H1 (cell line): ENCODE data around the gene SLC6A12. TPM values are rescaled to one million over a fixed set of nuclear protein-coding genes. Genes with fewer than 3 reads are reported as not detected.
A peak's percentile ranks its signal among the peaks of the same experiment; 100 is the strongest.

Experiments
- CTCF ChIA-PET: fragments of 300-600 bp; sonication (Branson Sonifier 250); formaldehyde crosslinking; loops from one replicate; lab custom pipeline; 2021; ENCODE audit not compliant: partially characterized antibody; lab: Charles Lee
- POLR2A ChIA-PET: fragments of 300-600 bp; sonication (Branson Sonifier 250); formaldehyde crosslinking; loops from one replicate; lab custom pipeline; 2021; ENCODE audit warnings: inconsistent platforms; ENCODE audit not compliant: partially characterized antibody; lab: Charles Lee
- DNase-seq, 2 experiments: peaks; one replicate each; pipeline versions ENCODE4 v3.0.0 to v3.0.0-alpha.2; 2010 to 2022; ENCODE audit warnings: low spot score in 2 of 2, low read depth in 1 of 2, mixed read lengths in 1 of 2
- FAIRE-seq: peaks from 2 replicates; lab custom pipeline; 2011; peaks lifted over from hg19 to GRCh38; lab: Jason Lieb, UNC
- H2AFZ ChIP-seq: 2 replicates; pipeline ENCODE4 v1.8.1; 2012; ENCODE audit warnings: low read length, inconsistent platforms
- H2AK5ac ChIP-seq: 2 replicates; pipeline ENCODE4 v1.6.1; 2013; ENCODE audit warnings: low read depth, low read length
- H2BK120ac ChIP-seq: replicated peaks from 2 replicates; pipeline ENCODE3; 2013; ENCODE audit warnings: low read depth, low read length, inconsistent platforms
- H2BK12ac ChIP-seq: 2 replicates; pipeline ENCODE4 v1.6.1; 2013; ENCODE audit warnings: low read depth, low read length
- H2BK15ac ChIP-seq: 2 replicates; pipeline ENCODE4 v1.6.1; 2013; ENCODE audit warnings: low read length
- H2BK20ac ChIP-seq: 2 replicates; pipeline ENCODE4 v1.6.1; 2013; ENCODE audit warnings: low read length
- H2BK5ac ChIP-seq: 2 replicates; pipeline ENCODE4 v1.6.1; 2013; ENCODE audit warnings: low read depth, low read length
- H3K14ac ChIP-seq: 2 replicates; pipeline ENCODE4 v1.6.1; 2013; ENCODE audit warnings: inconsistent platforms; ENCODE audit not compliant: insufficient read length
- H3K18ac ChIP-seq: 2 replicates; pipeline ENCODE4 v1.6.1; 2013; ENCODE audit warnings: low read length; ENCODE audit errors: extremely low read depth
- H3K23ac ChIP-seq: 2 replicates; pipeline ENCODE4 v1.6.1; 2013; ENCODE audit warnings: inconsistent platforms; ENCODE audit not compliant: insufficient read length
- H3K23me2 ChIP-seq: 2 replicates; pipeline ENCODE4 v1.6.1; 2013; ENCODE audit warnings: low read depth, low read length
- H3K27ac ChIP-seq: 2 replicates; pipeline ENCODE4 v1.6.1; 2011; ENCODE audit warnings: low read depth, low read length, inconsistent platforms
- H3K27me3 ChIP-seq, 4 experiments: replicated peaks in 1 of 4; 1 replicate in 1 of 4; 2 replicates in 3 of 4; pipeline versions ENCODE4 v1.6.1 to v1.8.1; 2011 to 2013; ENCODE audit warnings: low read length in 3 of 4, mild to moderate bottlenecking in 3 of 4, inconsistent platforms in 2 of 4, mixed read lengths in 2 of 4, moderate library complexity in 1 of 4; ENCODE audit not compliant: control insufficient read depth in 3 of 4, insufficient read depth in 3 of 4; ENCODE audit errors: extremely low read depth in 1 of 4
- H3K36me3 ChIP-seq, 4 experiments: 2 replicates each; pipeline versions ENCODE4 v1.6.1 to v1.8.1; 2011 to 2013; ENCODE audit warnings: mild to moderate bottlenecking in 4 of 4, low read length in 3 of 4, moderate library complexity in 2 of 4, control low read depth in 1 of 4, inconsistent platforms in 1 of 4; ENCODE audit not compliant: insufficient read depth in 4 of 4, control insufficient read depth in 2 of 4
- H3K4ac ChIP-seq: replicated peaks from 2 replicates; pipeline ENCODE3; 2013; ENCODE audit warnings: low read length, low read depth, mixed read lengths, inconsistent platforms; ENCODE audit not compliant: insufficient read length
- H3K4me1 ChIP-seq, 4 experiments: replicated peaks in 1 of 4; 1 replicate in 1 of 4; 2 replicates in 3 of 4; pipeline versions ENCODE4 v1.6.1 to v1.8.1; 2011 to 2013; ENCODE audit warnings: low read length in 3 of 4, inconsistent platforms in 2 of 4, mixed read lengths in 1 of 4; ENCODE audit not compliant: insufficient read depth in 4 of 4, control insufficient read depth in 3 of 4
- H3K4me2 ChIP-seq, 2 experiments: 2 replicates each; pipeline versions ENCODE4 v1.6.1 to v1.8.1; 2011 to 2013; ENCODE audit warnings: low read depth in 2 of 2, low read length in 2 of 2, control low read depth in 1 of 2, inconsistent platforms in 1 of 2, mild to moderate bottlenecking in 1 of 2; ENCODE audit not compliant: insufficient read depth in 1 of 2
- H3K4me3 ChIP-seq, 4 experiments: fragments of 200-600, 300-600 bp in 1 of 4; sonication (generic), shearing (Covaris generic), sonication (Bioruptor Twin) in 1 of 4; 2 replicates each; pipeline versions ENCODE4 v1.5.1 to v1.8.1; 2011 to 2016; ENCODE audit warnings: low read length in 4 of 4, low read depth in 3 of 4, control low read depth in 2 of 4, inconsistent platforms in 2 of 4, mild to moderate bottlenecking in 2 of 4, mixed read lengths in 1 of 4, moderate library complexity in 1 of 4; ENCODE audit not compliant: insufficient read depth in 2 of 4; ENCODE audit errors: extremely low read depth in 1 of 4
- H3K56ac ChIP-seq: replicated peaks from 2 replicates; pipeline ENCODE3; 2013; ENCODE audit warnings: low read depth, mild to moderate bottlenecking, mixed read lengths, low read length, inconsistent platforms; ENCODE audit not compliant: insufficient read length
- H3K79me1 ChIP-seq: 2 replicates; pipeline ENCODE4 v1.6.1; 2013; ENCODE audit warnings: low read depth, low read length, control low read depth
- H3K79me2 ChIP-seq, 2 experiments: 2 replicates each; pipeline versions ENCODE4 v1.6.1 to v1.8.1; 2012 to 2013; ENCODE audit warnings: low read length in 2 of 2, mild to moderate bottlenecking in 2 of 2, inconsistent platforms in 1 of 2; ENCODE audit not compliant: insufficient read depth in 2 of 2, control insufficient read depth in 1 of 2
- H3K9ac ChIP-seq, 4 experiments: replicated peaks in 1 of 4; 1 replicate in 1 of 4; 2 replicates in 3 of 4; pipeline versions ENCODE4 v1.6.1 to v1.8.1; 2011 to 2013; ENCODE audit warnings: low read depth in 3 of 4, low read length in 3 of 4, control low read depth in 2 of 4, mild to moderate bottlenecking in 2 of 4, moderate library complexity in 2 of 4, inconsistent platforms in 1 of 4; ENCODE audit errors: extremely low read depth in 1 of 4
- H3K9me3 ChIP-seq, 2 experiments: 2 replicates each; pipeline versions ENCODE4 v1.6.1 to v1.8.1; 2012 to 2013; ENCODE audit warnings: mild to moderate bottlenecking in 2 of 2, moderate library complexity in 2 of 2, control low read depth in 1 of 2, inconsistent platforms in 1 of 2, low read depth in 1 of 2, low read length in 1 of 2, mixed read lengths in 1 of 2; ENCODE audit not compliant: insufficient read depth in 2 of 2
- H4K20me1 ChIP-seq, 2 experiments: replicated peaks in 1 of 2; 2 replicates each; pipeline versions ENCODE3 to v1.8.1; 2011 to 2013; ENCODE audit warnings: inconsistent platforms in 2 of 2, low read length in 2 of 2, mild to moderate bottlenecking in 1 of 2; ENCODE audit not compliant: insufficient read depth in 2 of 2, control insufficient read depth in 1 of 2
- H4K5ac ChIP-seq: 2 replicates; pipeline ENCODE4 v1.6.1; 2013; ENCODE audit warnings: low read length, low read depth, mixed read lengths, inconsistent platforms; ENCODE audit not compliant: insufficient read length
- H4K8ac ChIP-seq: 2 replicates; pipeline ENCODE4 v1.8.0; 2013; ENCODE audit warnings: mild to moderate bottlenecking, moderate library complexity, low read length, inconsistent platforms; ENCODE audit not compliant: insufficient read depth; ENCODE audit errors: extremely low read depth
- H4K91ac ChIP-seq: replicated peaks from 2 replicates; pipeline ENCODE3; 2013; ENCODE audit warnings: low read length, mixed read lengths, inconsistent platforms; ENCODE audit not compliant: insufficient read length
- BACH1 ChIP-seq: IDR thresholded peaks from 2 replicates; pipeline ENCODE4 v1.6.1; 2012; ENCODE audit warnings: low read length, improper control_type of control experiment
- BCL11A ChIP-seq, 2 experiments: IDR thresholded peaks; one replicate each; pipeline ENCODE4 v1.6.1; 2011; ENCODE audit warnings: low read depth in 2 of 2, low read length in 2 of 2, mild to moderate bottlenecking in 2 of 2
- CHD2 ChIP-seq: IDR thresholded peaks from 2 replicates; pipeline ENCODE4 v1.6.1; 2012; ENCODE audit warnings: low read length, improper control_type of control experiment
- FOSL1 ChIP-seq: IDR thresholded peaks from 2 replicates; pipeline ENCODE4 v1.6.1; 2011; ENCODE audit warnings: mild to moderate bottlenecking, low read depth, low read length, moderate library complexity; ENCODE audit not compliant: insufficient read depth
- HDAC6 ChIP-seq: IDR thresholded peaks from one replicate; pipeline ENCODE4 v1.7.1; 2012; ENCODE audit warnings: low read depth, mild to moderate bottlenecking, inconsistent platforms, low read length, moderate library complexity
- JUND ChIP-seq: IDR thresholded peaks from 2 replicates; pipeline ENCODE4 v1.6.1; 2011; ENCODE audit warnings: mild to moderate bottlenecking, improper control_type of control experiment, low read length
- MAFK ChIP-seq: IDR thresholded peaks from 2 replicates; pipeline ENCODE4 v1.6.1; 2012; ENCODE audit warnings: low read depth, mild to moderate bottlenecking, improper control_type of control experiment, low read length
- NRF1 ChIP-seq: IDR thresholded peaks from 2 replicates; pipeline ENCODE4 v1.6.1; 2011; ENCODE audit warnings: mild to moderate bottlenecking, low read depth, low read length, improper control_type of control experiment
- POLR2A ChIP-seq, 2 experiments: IDR thresholded peaks; 1 replicate in 1 of 2; 2 replicates in 1 of 2; pipeline ENCODE4 v1.6.1; 2011; ENCODE audit warnings: low read depth in 2 of 2, low read length in 2 of 2, mild to moderate bottlenecking in 2 of 2; ENCODE audit errors: control extremely low read depth in 1 of 2
- RAD21 ChIP-seq, 2 experiments: IDR thresholded peaks in 1 of 2; conservative IDR thresholded peaks in 1 of 2; 2 replicates each; pipeline ENCODE4 v1.6.1; 2011; ENCODE audit warnings: low read depth in 2 of 2, low read length in 2 of 2, improper control_type of control experiment in 1 of 2, inconsistent platforms in 1 of 2, mild to moderate bottlenecking in 1 of 2, moderate library complexity in 1 of 2
- RFX5 ChIP-seq: IDR thresholded peaks from 2 replicates; pipeline ENCODE4 v1.6.1; 2011; ENCODE audit warnings: low read depth, low read length, improper control_type of control experiment, borderline replicate concordance
- RXRA ChIP-seq: IDR thresholded peaks from 2 replicates; pipeline ENCODE4 v1.6.1; 2011; ENCODE audit warnings: low read depth, mild to moderate bottlenecking, low read length, moderate library complexity; ENCODE audit not compliant: insufficient read depth
- SIN3A ChIP-seq, 2 experiments: IDR thresholded peaks in 1 of 2; conservative IDR thresholded peaks in 1 of 2; 2 replicates each; pipeline ENCODE4 v1.6.1; 2011 to 2012; ENCODE audit warnings: low read length in 2 of 2, improper control_type of control experiment in 1 of 2, low read depth in 1 of 2, mild to moderate bottlenecking in 1 of 2
- TAF1 ChIP-seq: IDR thresholded peaks from 2 replicates; pipeline ENCODE4 v1.6.1; 2011; ENCODE audit warnings: mild to moderate bottlenecking, low read depth, low read length
- WGBS, 2 experiments: shearing (Covaris generic) in 1 of 2; methylation state at CpG; one replicate each; pipeline versions ENCODE4 v1.1.6 to v1.1.7; 2013 to 2015; ENCODE audit warnings: low lambda C conversion rate in 2 of 2, mixed read lengths in 2 of 2, inconsistent platforms in 1 of 2, low coverage in 1 of 2, missing lambda C conversion rate in 1 of 2; ENCODE audit not compliant: insufficient replicate concordance in 2 of 2, insufficient coverage in 1 of 2, insufficient read length in 1 of 2; ENCODE audit errors: extremely low coverage in 1 of 2, missing lambda C conversion rate in 1 of 2; 5-methylcytosine and 5-hydroxymethylcytosine counted together
- polyA plus RNA-seq, 7 experiments: library from polyadenylated mRNA; depleted of rRNA in 3 of 7; stranded (reverse) in 5 of 7; unstranded in 2 of 7; fragments of >200 nt in 5 of 7; fragments of 200-250 nt in 2 of 7; gene quantifications; 1 replicate in 5 of 7; 2 replicates in 1 of 7; 4 replicates in 1 of 7; pipeline versions ENCODE4 v1.2.1 to v1.2.3, GENCODE V29; 2011 to 2013; ENCODE audit warnings: missing spikeins in 2 of 7, mixed read lengths in 2 of 7
- total RNA-seq: library from RNA; stranded (reverse); fragmentation: NEBNext Ultra II Directional; extraction: Animal tissue kit (Norgen Biotek cat#: 25700); gene quantifications from 2 replicates; pipeline ENCODE4 v1.2.1, GENCODE V29; 2021

SLC6A12 gene
- total and polyA plus RNA-seq, 2 of the 8 experiments (the other 6 are each of a cell fraction or from before 2014, with no cell fraction given), result 0.70 to 1.1 TPM

GRCh38 chr12:180445-180844 is 33.5 kb downstream of the SLC6A12 start:
- Histone ChIP-seq H3K79me1 (no peaks in the 10 kb centered on the region), H4K8ac (no peak overlapping the region), H4K20me1 (no peaks in the 10 kb centered on the region), H3K79me2 (no peaks in the 10 kb centered on the region), H3K9me3 (no peaks in the 10 kb centered on the region), H3K27ac (no peak overlapping the region), H2BK15ac (no peak overlapping the region), H3K9ac (no peak overlapping the region), H4K91ac (no peak overlapping the region), H2BK5ac (no peak overlapping the region), H3K56ac (no peak overlapping the region), H3K4ac (no peak overlapping the region), H3K14ac (peak overlapping the region; percentile 34), H3K23me2 (no peaks in the 10 kb centered on the region), H4K5ac (no peak overlapping the region), H3K23ac (no peak overlapping the region), H2BK12ac (no peak overlapping the region), H2AFZ (no peak overlapping the region), H2BK120ac (no peak overlapping the region), H3K4me1 (peaks cover 0 to 12% (median 7%) of the 10 kb centered on the region in 4 experiments; a peak in 6 of 7 replicates), H3K27me3 (no peaks in the 10 kb centered on the region; a peak in 1 of 7 replicates), H3K4me3 (no peak overlapping the region), H3K18ac (no peak overlapping the region), H2AK5ac (no peak overlapping the region), H3K4me2 (no peak overlapping the region), H3K36me3 (no peaks in the 10 kb centered on the region), H2BK20ac (no peak overlapping the region)
- DNase-seq, result no peak
- ChIA-PET POLR2A (no interaction called here), CTCF (interaction anchor here (1.7 to 5.8 kb wide), 4 partner anchors 10 to 40 kb away, joined by 8 to 60 read pairs (median 28); no protein-coding TSS in a partner anchor)
- WGBS, 2 experiments, result 82% methylated on average over 8 of the region's 8 CpGs; no CpG with 5 or more reads in 1 of the 2 experiments
- FAIRE-seq, result no peak
- no peak for TF ChIP-seq TAF1
- no peak for TF ChIP-seq HDAC6
- no peak for TF ChIP-seq CHD2
- TF ChIP-seq POLR2A (IDR thresholded peaks at IDR 0.05; ENCODE audit: control extremely low read depth in 1 of 2, low read depth in 2 of 2, low read length in 2 of 2), result no peak
- no peak for TF ChIP-seq SIN3A (conservative IDR thresholded peaks at IDR 0.05 in 1 of 2, IDR thresholded peaks at IDR 0.05 in 1 of 2; ENCODE audit: low read depth in 1 of 2, low read length in 2 of 2)
- no peak for TF ChIP-seq MAFK
- no peak for TF ChIP-seq RXRA
- no peak for TF ChIP-seq RAD21 (IDR thresholded peaks at IDR 0.05 in 1 of 2, conservative IDR thresholded peaks at IDR 0.05 in 1 of 2; ENCODE audit: low read depth in 2 of 2, low read length in 2 of 2)
- no peak for TF ChIP-seq FOSL1
- no peak for TF ChIP-seq NRF1
- TF ChIP-seq JUND, result no peak
- no peak for TF ChIP-seq RFX5
- TF ChIP-seq BACH1, result no peak
- no peak for TF ChIP-seq BCL11A (IDR thresholded peaks at IDR 0.05; ENCODE audit: low read depth in 2 of 2, low read length in 2 of 2)
